GM21723 (cell line): ENCODE measurements around the gene TRDN.

Experiments
- ATAC-seq: cut with Tn5 transposase; IDR thresholded peaks from one replicate; pipeline ENCODE4 v1.9.1; 2021; ENCODE audit warnings: mild to moderate bottlenecking, moderate library complexity; ENCODE audit not compliant: unreplicated experiment

Gene TRDN

GRCh38 chr6:123201869-123202372, 434.8 kb downstream of the TRDN start:
- no peak for ATAC-seq

GRCh38 chr6:123193298-123193697, 443.5 kb downstream of the TRDN start:
- ATAC-seq: no peak

GRCh38 chr6:123189816-123190215, 446.9 kb downstream of the TRDN start:
- no peak for ATAC-seq

GRCh38 chr6:123182998-123183397, 453.8 kb downstream of the TRDN start:
- no peak for ATAC-seq

GRCh38 chr6:123176706-123177105, 460.0 kb downstream of the TRDN start:
- no peak for ATAC-seq

- ATAC-seq: no peak
Measured at GRCh38 chr6:123171341-123172115, 465.2 kb downstream of the TRDN start.

- no peak for ATAC-seq
Measured at GRCh38 chr6:123169774-123170095, 467.0 kb downstream of the TRDN start.

GRCh38 chr6:123168892-123169773, 467.6 kb downstream of the TRDN start:
- ATAC-seq: no peak

- ATAC-seq: no peak
Measured at GRCh38 chr6:123168466-123168865, 468.3 kb downstream of the TRDN start.
